ENCODE results near the gene SLC49A3. TPM values are rescaled to one million over a fixed set of nuclear protein-coding genes. Genes with fewer than 3 reads are reported as not detected.

Gene SLC49A3
- total and polyA plus RNA-seq, 2 experiments from 2014 or later: 1.3 to 3.7 TPM

- Histone ChIP-seq H4K20me1 (replicated peaks; ENCODE audit: insufficient read depth) (no peaks in the 10 kb centered on the region), H3K4me3 (peak overlapping the region; percentile 70), H3F3A (replicated peaks; ENCODE audit: low read depth) (peaks cover 8% of the 10 kb centered on the region), H3K36me3 (ENCODE audit: insufficient read depth) (no peaks in the 10 kb centered on the region), H3K4me2 (peak overlapping the region; percentile 88), H3K27me3 (ENCODE audit: insufficient read depth) (no peaks in the 10 kb centered on the region), H3K4me1 (ENCODE audit: insufficient read depth) (no peaks in the 10 kb centered on the region), H2AFZ (peak overlapping the region; percentile 80; the same call in 1 of the 2 replicates), H3K9me2 (ENCODE audit: insufficient read depth) (no peaks in the 10 kb centered on the region), H3K79me2 (replicated peaks; ENCODE audit: insufficient read depth) (no peaks in the 10 kb centered on the region), H3K27ac (ENCODE audit: low read depth) (no peak overlapping the region)
- H3K4me1 Mint-ChIP-seq: peaks cover 8% of the 10 kb centered on the region
- no peak overlapping the region for H3K27ac Mint-ChIP-seq
- TF ChIP-seq POLR2AphosphoS5 (IDR thresholded peaks at IDR 0.05; ENCODE audit: low read depth) (peak; percentile 57; the same call in 1 of the 2 replicates), STAT1 (IDR thresholded peaks at IDR 0.05; ENCODE audit: unreplicated experiment) (no peak), EZH2phosphoT487 (IDR thresholded peaks at IDR 0.05; ENCODE audit: unreplicated experiment) (no peak)
- H3K36me3 Mint-ChIP-seq (ENCODE audit: low read depth): no peaks in the 10 kb centered on the region; the same call in 2 of the 3 replicates
- H3K9me3 Mint-ChIP-seq: peaks cover 3% of the 10 kb centered on the region; the same call in 2 of the 3 replicates
- peak; percentile 22 for ATAC-seq
- H3K4me3 Mint-ChIP-seq: peak overlapping the region; percentile 68
- H3K27me3 Mint-ChIP-seq (ENCODE audit: insufficient read depth, low read depth, poor library complexity): peaks cover 18% of the 10 kb centered on the region
- DNase-seq (ENCODE audit: low spot score): peak; percentile 77
Measured at GRCh38 chr4:680928-681645, 7.9 kb downstream of the SLC49A3 start.

GRCh38 chr4:680551-680927 is 8.4 kb downstream of the SLC49A3 start:
- no peaks in the 10 kb centered on the region for H3K79me2 ChIP-seq (replicated peaks; ENCODE audit: insufficient read depth)
- no peak for TF ChIP-seq EZH2 (IDR thresholded peaks at IDR 0.05; ENCODE audit: low read depth, unreplicated experiment)
- Mint-ChIP-seq H3K36me3 (ENCODE audit: low read depth) (no peaks in the 10 kb centered on the region; the same call in 2 of the 3 replicates), H3K27ac (no peak overlapping the region), H3K27me3 (ENCODE audit: insufficient read depth, low read depth, poor library complexity) (peaks cover 18% of the 10 kb centered on the region), H3K4me1 (peaks cover 8% of the 10 kb centered on the region), H3K4me3 (peak overlapping the region; percentile 68), H3K9me3 (peaks cover 3% of the 10 kb centered on the region; the same call in 2 of the 3 replicates)
- H4K20me1 ChIP-seq (replicated peaks; ENCODE audit: insufficient read depth): no peaks in the 10 kb centered on the region
- H3F3A ChIP-seq (replicated peaks; ENCODE audit: low read depth): peaks cover 14% of the 10 kb centered on the region
- H2AFZ ChIP-seq: peak overlapping the region; percentile 80; the same call in 1 of the 2 replicates
- ATAC-seq (peak; percentile 7), DNase-seq (ENCODE audit: low spot score) (peak; percentile 64)
- H3K27me3 ChIP-seq (ENCODE audit: insufficient read depth): no peaks in the 10 kb centered on the region
- H3K4me3 ChIP-seq: peak overlapping the region; percentile 70
- no peaks in the 10 kb centered on the region for H3K36me3 ChIP-seq (ENCODE audit: insufficient read depth)
- no peak overlapping the region for H3K27ac ChIP-seq (ENCODE audit: low read depth)
- H3K4me1 ChIP-seq (ENCODE audit: insufficient read depth): no peaks in the 10 kb centered on the region
- H3K4me2 ChIP-seq: peak overlapping the region; percentile 88
- H3K9me2 ChIP-seq (ENCODE audit: insufficient read depth): no peaks in the 10 kb centered on the region

GRCh38 chr4:680091-680490 is 8.9 kb downstream of the SLC49A3 start:
- peaks cover 18% of the 10 kb centered on the region for H3K27me3 Mint-ChIP-seq (ENCODE audit: insufficient read depth, low read depth, poor library complexity)
- peaks cover 8% of the 10 kb centered on the region for H3K4me1 Mint-ChIP-seq
- no peak for DNase-seq (ENCODE audit: low spot score)
- Histone ChIP-seq H3K4me1 (ENCODE audit: insufficient read depth) (no peaks in the 10 kb centered on the region; the same call in 1 of the 2 replicates), H3K27me3 (ENCODE audit: insufficient read depth) (no peaks in the 10 kb centered on the region), H2AFZ (no peak overlapping the region; the same call in 1 of the 2 replicates), H4K20me1 (replicated peaks; ENCODE audit: insufficient read depth) (no peaks in the 10 kb centered on the region), H3K9me2 (ENCODE audit: insufficient read depth) (no peaks in the 10 kb centered on the region), H3K27ac (ENCODE audit: low read depth) (no peak overlapping the region), H3K36me3 (ENCODE audit: insufficient read depth) (no peaks in the 10 kb centered on the region), H3F3A (replicated peaks; ENCODE audit: low read depth) (peaks cover 16% of the 10 kb centered on the region), H3K4me2 (peak overlapping the region; percentile 88), H3K4me3 (peak overlapping the region; percentile 70), H3K79me2 (replicated peaks; ENCODE audit: insufficient read depth) (no peaks in the 10 kb centered on the region)
- no peak for ATAC-seq
- H3K27ac Mint-ChIP-seq: no peak overlapping the region
- no peaks in the 10 kb centered on the region; the same call in 2 of the 3 replicates for H3K36me3 Mint-ChIP-seq (ENCODE audit: low read depth)
- TF ChIP-seq EZH2 (IDR thresholded peaks at IDR 0.05; ENCODE audit: low read depth, unreplicated experiment): no peak
- no peak for TF ChIP-seq ZNF462 (CRISPR knock-in tag; IDR thresholded peaks at IDR 0.05)
- TF ChIP-seq ZNF114 (CRISPR knock-in tag; IDR thresholded peaks at IDR 0.05): no peak
- TF ChIP-seq ZNF331 (CRISPR knock-in tag; IDR thresholded peaks at IDR 0.05; ENCODE audit: low read depth): no peak
- no peak for TF ChIP-seq EZH2phosphoT487 (IDR thresholded peaks at IDR 0.05; ENCODE audit: unreplicated experiment)
- peak overlapping the region; percentile 68 for H3K4me3 Mint-ChIP-seq
- peaks cover 3% of the 10 kb centered on the region; the same call in 1 of the 3 replicates for H3K9me3 Mint-ChIP-seq
